Loucy (cell line): ENCODE measurements around the gene IVNS1ABP.

Source experiments
- CTCF ChIP-seq: fragments of 200-600 bp; sonication (generic); conservative IDR thresholded peaks from 2 replicates; pipeline ENCODE4 v1.5.1; 2014; ENCODE audit warnings: mild to moderate bottlenecking, antibody characterized with exemption, low read length
- EZH2phosphoT487 ChIP-seq: fragments of 200-600 bp; IDR thresholded peaks from 2 replicates; pipeline ENCODE4 v1.6.1; 2018; ENCODE audit warnings: antibody characterized with exemption, mild to moderate bottlenecking, moderate library complexity, borderline replicate concordance

- no peak for TF ChIP-seq CTCF
- no peak for TF ChIP-seq EZH2phosphoT487
These were observed 16.9 kb downstream of the IVNS1ABP start for GRCh38 chr1:185300152-185300551.
